Esophagus muscularis mucosa (tissue), 4 donors: ENCODE data around the gene SLC17A7.

Source experiments
- CTCF ChIP-seq, 3 experiments: fragments of 200-600 bp in 2 of 3; fragments of 450-650 bp in 1 of 3; sonication (generic) in 2 of 3; IDR thresholded peaks; one replicate each; pipeline ENCODE4 v1.5.1; 2017 to 2019; ENCODE audit warnings: antibody characterized with exemption in 3 of 3, mild to moderate bottlenecking in 2 of 3, moderate library complexity in 1 of 3
- EP300 ChIP-seq: sonication (generic); formaldehyde crosslinking; IDR thresholded peaks from one replicate; pipeline ENCODE4 v1.6.1; 2017; ENCODE audit warnings: antibody characterized with exemption
- POLR2A ChIP-seq: fragments of 450-650 bp; IDR thresholded peaks from one replicate; pipeline ENCODE4 v1.6.1; 2017; ENCODE audit warnings: antibody characterized with exemption, moderate library complexity, mild to moderate bottlenecking, low read depth

- no peak for TF ChIP-seq CTCF (IDR thresholded peaks at IDR 0.05)
- no peak for TF ChIP-seq POLR2A
- TF ChIP-seq EP300: no peak
Observed at GRCh38 chr19:49486232-49486631, 44.9 kb upstream of the SLC17A7 start.
